GM18526 (cell line): ENCODE data around the gene FOSB.

ENCODE experiments used
- POLR2A ChIP-seq: IDR thresholded peaks from 3 replicates; pipeline ENCODE4 v1.6.1; 2011; ENCODE audit not compliant: insufficient read length; ENCODE audit errors: extremely low read depth

The FOSB gene

DNA sequence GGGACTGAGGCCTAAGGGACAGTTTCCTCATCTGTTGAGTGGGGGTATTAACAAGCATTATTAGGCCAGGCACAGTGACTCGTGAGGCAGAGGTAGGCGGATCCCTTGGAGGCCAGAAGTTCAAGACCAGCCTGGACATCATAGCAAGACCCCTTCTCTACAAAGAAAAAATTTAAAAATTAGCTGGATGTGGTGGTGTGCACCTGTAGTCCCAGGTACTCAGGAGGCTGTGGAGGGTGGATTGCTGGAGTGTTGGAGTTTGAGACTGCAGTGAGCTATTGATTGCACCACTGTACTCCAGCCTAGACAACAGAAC, 11.3 kb upstream of the FOSB start:
- TF ChIP-seq POLR2A, result no peak

GRCh38 chr19:45457776-45458175, 10.0 kb upstream of the FOSB start:
- no peak for TF ChIP-seq POLR2A

DNA sequence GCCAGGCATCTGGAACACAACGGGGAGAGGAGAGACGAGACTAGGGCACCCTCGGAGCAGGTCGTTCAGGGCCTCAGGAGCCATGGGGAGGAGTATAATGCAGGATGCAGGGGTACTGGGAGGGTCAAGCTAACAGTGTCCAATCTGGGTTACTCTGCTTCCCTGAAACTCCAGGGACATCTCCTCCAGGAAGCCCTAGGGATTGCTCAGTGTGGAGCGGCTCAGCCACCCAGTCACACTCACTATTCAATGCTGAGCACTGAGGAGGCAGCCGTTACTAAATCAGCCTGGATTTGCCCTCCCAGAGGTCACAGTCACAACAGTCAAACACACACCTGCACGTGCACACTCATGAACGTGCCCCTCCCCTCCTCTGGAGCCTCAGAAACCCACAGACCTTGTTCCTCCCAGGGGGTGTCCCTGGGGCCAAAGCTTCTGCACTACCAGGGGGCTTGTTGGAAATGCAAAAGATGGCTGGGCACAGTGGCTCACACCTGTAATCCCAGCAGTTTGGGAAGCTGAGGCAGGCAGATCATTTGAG, 6.9 kb upstream of the FOSB start:
- no peak for TF ChIP-seq POLR2A

GRCh38 chr19:45462174-45462573, 5.6 kb upstream of the FOSB start:
- TF ChIP-seq POLR2A, result no peak

GRCh38 chr19:45463241-45463640, 4.6 kb upstream of the FOSB start:
- no peak for TF ChIP-seq POLR2A

DNA sequence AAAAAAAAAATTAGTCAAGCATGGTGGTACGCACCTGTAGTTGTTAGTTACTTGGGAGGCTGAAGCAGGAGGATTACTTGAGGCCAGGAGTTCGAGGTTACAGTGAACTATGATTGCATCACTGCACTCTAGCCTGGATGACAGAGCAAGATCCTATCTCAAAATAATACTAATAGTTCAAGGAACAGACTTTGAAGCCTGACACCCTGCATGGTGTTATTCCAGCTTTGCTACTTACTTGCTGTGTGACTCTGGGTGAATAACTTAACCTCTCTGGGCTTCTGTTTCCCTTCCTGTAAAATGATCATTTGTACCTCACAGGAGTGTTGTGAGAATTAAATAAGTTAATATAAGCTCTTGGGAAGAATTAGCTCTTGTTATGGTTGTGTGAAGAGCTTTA, 3.5 kb upstream of the FOSB start:
- no peak for TF ChIP-seq POLR2A

GRCh38 chr19:45464852-45465441, 2.8 kb upstream of the FOSB start:
- TF ChIP-seq POLR2A, result no peak

DNA sequence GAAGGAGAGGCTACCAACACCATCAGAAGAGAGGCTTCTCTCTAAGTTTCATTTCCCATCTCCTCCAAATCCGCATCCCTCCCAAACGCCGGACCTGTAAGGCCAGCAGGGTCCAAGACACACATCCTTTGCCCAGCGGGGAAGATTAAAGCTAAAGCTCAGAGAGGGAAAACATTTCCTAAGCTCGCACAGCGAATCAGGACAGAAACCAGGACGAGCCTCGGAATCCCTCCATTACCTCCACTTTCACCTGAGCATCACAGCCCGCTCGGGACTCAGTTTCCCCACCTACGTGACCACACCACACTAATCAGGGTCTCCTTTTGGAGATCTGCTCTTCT, 711 bp upstream of the FOSB start:
- no peak for TF ChIP-seq POLR2A

DNA sequence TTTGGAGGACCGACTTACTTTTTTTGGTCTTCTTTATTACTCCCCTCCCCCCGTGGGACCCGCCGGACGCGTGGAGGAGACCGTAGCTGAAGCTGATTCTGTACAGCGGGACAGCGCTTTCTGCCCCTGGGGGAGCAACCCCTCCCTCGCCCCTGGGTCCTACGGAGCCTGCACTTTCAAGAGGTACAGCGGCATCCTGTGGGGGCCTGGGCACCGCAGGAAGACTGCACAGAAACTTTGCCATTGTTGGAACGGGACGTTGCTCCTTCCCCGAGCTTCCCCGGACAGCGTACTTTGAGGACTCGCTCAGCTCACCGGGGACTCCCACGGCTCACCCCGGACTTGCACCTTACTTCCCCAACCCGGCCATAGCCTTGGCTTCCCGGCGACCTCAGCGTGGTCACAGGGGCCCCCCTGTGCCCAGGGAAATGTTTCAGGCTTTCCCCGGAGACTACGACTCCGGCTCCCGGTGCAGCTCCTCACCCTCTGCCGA, 409 bp downstream of the FOSB start:
- TF ChIP-seq POLR2A, result no peak

- TF ChIP-seq POLR2A, result no peak
Observed at GRCh38 chr19:45468803-45469131, 971 bp downstream of the FOSB start.

GRCh38 chr19:45469132-45469944, 1.5 kb downstream of the FOSB start:
- TF ChIP-seq POLR2A, result peak; percentile 52

DNA sequence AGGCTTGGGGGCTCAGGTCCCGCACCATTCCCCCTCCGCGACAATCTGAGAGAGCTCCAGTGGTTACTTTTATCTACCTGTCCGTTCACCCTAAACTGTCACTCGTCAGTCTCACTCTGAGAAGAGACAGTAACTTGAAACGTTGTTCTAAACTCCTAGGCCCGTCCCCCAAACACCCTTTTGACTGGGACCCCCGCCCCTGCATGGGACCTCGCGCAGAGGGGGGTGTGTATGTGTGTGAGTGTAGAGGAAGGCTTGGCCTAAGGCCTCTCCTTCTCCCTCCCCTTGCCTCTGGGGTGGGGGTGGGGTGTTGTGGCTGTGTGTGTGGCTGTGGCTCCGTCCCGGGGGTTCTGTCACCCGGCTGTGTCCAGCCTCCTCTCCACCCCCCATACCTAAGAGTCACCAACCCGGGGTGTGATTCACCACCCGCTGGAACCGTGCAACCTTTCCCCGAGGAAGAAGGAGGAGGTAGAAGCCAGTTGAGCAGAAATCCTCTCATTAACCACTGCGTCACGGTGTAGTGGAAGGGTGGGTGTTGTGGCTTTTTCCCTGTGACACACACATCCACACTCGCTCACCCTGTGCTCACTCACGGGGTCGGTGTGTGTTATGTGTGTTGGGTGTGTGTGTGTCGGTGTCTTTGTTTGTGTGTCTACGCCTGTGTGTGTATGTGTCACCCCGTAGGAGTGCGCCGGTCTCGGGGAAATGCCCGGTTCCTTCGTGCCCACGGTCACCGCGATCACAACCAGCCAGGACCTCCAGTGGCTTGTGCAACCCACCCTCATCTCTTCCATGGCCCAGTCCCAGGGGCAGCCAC, 2.4 kb downstream of the FOSB start:
- TF ChIP-seq POLR2A, result no peak

DNA sequence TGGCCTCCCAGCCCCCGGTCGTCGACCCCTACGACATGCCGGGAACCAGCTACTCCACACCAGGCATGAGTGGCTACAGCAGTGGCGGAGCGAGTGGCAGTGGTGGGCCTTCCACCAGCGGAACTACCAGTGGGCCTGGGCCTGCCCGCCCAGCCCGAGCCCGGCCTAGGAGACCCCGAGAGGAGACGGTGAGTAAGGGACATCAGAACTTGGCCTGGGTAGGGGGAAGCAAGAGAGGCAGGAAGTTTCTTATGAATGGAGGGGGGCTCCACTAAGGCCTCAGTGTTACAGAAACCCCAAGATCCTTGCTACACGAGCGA, 2.9 kb downstream of the FOSB start:
- no peak for TF ChIP-seq POLR2A

GRCh38 chr19:45471111-45471930, 3.5 kb downstream of the FOSB start:
- TF ChIP-seq POLR2A, result no peak

DNA sequence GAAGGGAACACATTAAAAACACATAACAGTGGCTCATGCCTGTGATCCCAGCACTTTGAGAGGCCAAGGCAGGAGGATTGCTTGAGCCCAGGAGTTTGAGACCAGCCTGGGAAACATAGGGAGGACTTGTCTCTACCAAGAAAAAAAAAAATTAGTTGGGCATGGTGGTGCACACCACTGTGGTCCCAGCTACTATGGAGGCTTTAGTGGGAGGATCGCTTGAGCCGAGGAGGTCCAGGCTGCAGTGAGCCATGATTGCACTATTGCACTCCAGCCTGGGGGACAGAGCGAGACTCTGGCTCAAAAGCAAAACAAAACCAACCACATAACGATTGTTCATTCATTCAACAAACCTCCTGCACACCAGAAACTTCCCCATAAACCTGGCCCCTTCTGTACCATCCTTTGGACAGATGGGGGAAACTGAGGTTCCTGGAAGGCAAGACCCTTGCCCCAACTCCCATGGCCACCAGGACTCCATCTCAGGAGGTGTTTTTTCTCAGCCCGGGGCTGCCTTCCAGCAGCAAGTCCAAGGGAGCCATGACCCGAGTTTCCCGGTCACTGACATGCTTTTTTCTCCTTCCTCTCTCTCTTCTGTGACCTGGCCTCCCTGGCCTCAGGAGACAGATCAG, 4.3 kb downstream of the FOSB start:
- TF ChIP-seq POLR2A, result no peak
